ENCODE results near the gene TMEM174. TPM values are rescaled to one million over a fixed set of nuclear protein-coding genes. Genes with fewer than 3 reads are reported as not detected.
A peak's percentile ranks its signal among the peaks of the same experiment; 100 is the strongest.

TMEM174 gene
- total RNA-seq, 1 donor from 2014 or later, result not detected

DNA sequence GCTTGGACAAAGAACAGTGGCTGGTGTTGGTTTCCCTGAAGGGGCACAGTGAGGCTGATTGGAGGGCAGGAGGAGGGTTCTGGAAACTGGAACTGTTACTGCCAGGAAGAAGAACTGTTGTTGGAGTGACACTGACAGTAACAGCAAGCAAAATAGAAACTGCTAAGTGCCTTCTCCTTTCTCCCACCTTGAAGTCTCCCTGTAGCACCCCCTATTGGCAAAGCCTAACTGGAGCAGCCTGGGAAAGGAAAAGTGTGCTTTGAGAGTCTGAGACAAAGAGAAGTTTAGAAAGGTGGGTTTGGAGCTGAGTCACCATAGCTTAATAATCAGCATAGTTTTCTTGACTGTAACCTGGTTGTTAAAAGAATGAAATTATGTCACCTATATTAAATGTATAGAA is 2.5 kb upstream of the TMEM174 start:
- no peaks in the 10 kb centered on the region for H3K36me3 Mint-ChIP-seq

DNA sequence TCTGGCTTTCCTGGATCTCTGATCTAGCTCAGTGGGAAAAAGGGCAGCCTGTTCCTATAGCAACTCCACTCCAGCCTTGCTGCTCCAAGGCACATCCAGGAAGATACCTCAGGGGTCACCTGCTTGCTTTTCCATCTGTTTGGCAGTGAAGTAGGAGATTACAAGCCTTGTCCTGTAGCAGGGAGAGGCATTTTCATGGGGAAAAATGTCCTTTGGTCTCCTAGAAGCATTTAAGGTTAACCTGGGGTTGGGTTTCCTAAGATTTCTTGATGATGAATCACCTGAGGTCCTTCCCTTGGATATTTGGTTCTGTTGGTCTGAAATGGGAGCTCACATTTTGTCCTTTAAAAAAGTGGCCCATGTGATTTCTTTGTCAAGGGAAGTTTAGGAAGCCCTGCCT is 1.5 kb upstream of the TMEM174 start:
- TF ChIP-seq, protein P1, sequence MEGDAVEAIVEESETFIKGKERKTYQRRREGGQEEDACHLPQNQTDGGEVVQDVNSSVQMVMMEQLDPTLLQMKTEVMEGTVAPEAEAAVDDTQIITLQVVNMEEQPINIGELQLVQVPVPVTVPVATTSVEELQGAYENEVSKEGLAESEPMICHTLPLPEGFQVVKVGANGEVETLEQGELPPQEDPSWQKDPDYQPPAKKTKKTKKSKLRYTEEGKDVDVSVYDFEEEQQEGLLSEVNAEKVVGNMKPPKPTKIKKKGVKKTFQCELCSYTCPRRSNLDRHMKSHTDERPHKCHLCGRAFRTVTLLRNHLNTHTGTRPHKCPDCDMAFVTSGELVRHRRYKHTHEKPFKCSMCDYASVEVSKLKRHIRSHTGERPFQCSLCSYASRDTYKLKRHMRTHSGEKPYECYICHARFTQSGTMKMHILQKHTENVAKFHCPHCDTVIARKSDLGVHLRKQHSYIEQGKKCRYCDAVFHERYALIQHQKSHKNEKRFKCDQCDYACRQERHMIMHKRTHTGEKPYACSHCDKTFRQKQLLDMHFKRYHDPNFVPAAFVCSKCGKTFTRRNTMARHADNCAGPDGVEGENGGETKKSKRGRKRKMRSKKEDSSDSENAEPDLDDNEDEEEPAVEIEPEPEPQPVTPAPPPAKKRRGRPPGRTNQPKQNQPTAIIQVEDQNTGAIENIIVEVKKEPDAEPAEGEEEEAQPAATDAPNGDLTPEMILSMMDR (conservative IDR thresholded peaks at IDR 0.05), result no peak
- Mint-ChIP-seq H3K36me3 (no peaks in the 10 kb centered on the region), H3K27me3 (peaks cover 18% of the 10 kb centered on the region), H3K4me1 (ENCODE audit: unreplicated experiment) (no peaks in the 10 kb centered on the region), H3K9me3 (no peaks in the 10 kb centered on the region), H3K4me3 (no peak overlapping the region), H3K27ac (no peak overlapping the region)
- DNase-seq (ENCODE audit: extremely low spot score, unreplicated experiment), result no peak

More for the DNA sequence above, 2.5 kb upstream of the TMEM174 start:
- peaks cover 28% of the 10 kb centered on the region for H3K27me3 Mint-ChIP-seq
- H3K27ac Mint-ChIP-seq, result no peak overlapping the region
- no peaks in the 10 kb centered on the region for H3K9me3 Mint-ChIP-seq
- no peaks in the 10 kb centered on the region for H3K4me1 Mint-ChIP-seq (ENCODE audit: unreplicated experiment)
- no peak for DNase-seq (ENCODE audit: extremely low spot score, unreplicated experiment)
- H3K4me3 Mint-ChIP-seq, result no peak overlapping the region
- TF ChIP-seq, protein P1 (conservative IDR thresholded peaks at IDR 0.05), result peak; percentile 52

DNA sequence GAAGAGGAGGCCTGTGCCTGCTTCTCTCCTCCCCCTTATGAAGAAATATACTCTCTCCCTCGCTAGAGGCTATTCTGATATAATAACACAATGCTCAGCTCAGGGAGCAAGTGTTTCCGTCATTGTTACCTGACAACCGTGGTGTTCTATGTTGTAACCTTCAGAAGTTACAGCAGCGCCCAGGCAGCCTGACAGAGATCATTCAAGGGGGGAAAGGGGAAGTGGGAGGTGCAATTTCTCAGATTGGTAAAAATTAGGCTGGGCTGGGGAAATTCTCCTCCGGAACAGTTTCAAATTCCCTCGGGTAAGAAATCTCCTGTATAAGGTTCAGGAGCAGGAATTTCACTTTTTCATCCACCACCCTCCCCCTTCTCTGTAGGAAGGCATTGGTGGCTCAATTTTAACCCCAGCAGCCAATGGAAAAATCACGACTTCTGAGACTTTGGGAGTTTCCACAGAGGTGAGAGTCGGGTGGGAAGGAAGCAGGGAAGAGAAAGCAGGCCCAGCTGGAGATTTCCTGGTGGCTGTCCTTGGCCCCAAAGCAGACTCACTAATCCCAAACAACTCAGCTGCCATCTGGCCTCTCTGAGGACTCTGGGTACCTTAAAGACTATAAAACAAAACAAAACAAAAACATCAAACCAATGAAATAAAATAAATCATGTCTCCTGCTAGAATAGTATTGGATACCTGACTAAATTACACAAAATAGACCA is 1.3 kb downstream of the TMEM174 start:
- Mint-ChIP-seq H3K36me3 (no peaks in the 10 kb centered on the region), H3K9me3 (no peaks in the 10 kb centered on the region), H3K4me1 (ENCODE audit: unreplicated experiment) (no peaks in the 10 kb centered on the region), H3K4me3 (no peak overlapping the region), H3K27me3 (peaks cover 17% of the 10 kb centered on the region), H3K27ac (no peak overlapping the region)
- TF ChIP-seq, protein P1 (conservative IDR thresholded peaks at IDR 0.05), result no peak
- DNase-seq (ENCODE audit: extremely low spot score, unreplicated experiment), result no peak

DNA sequence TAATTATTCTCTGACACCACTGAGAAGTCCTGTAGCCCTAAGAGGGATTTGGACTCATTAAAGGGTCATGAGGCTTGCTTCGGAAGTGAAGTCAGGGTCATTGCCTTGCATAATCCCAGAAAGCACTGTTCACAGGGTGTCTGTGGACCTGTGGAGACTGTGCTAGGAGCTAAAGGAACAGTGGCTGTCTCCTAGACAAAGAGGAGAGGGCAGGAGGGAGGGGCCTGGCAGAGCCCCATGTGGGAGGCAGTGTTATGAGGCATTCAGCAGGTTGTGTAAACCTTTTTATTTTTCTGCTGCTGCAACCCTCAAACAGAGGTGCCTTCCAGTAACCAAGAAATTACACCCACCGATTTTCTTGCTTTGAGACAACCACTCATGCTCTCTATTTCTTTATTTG is 3.3 kb downstream of the TMEM174 start:
- Mint-ChIP-seq H3K4me3 (no peak overlapping the region), H3K27ac (no peak overlapping the region), H3K9me3 (no peaks in the 10 kb centered on the region), H3K4me1 (ENCODE audit: unreplicated experiment) (no peaks in the 10 kb centered on the region), H3K27me3 (peaks cover 22% of the 10 kb centered on the region), H3K36me3 (no peaks in the 10 kb centered on the region)
- TF ChIP-seq, protein P1 (conservative IDR thresholded peaks at IDR 0.05), result no peak
- no peak for DNase-seq (ENCODE audit: extremely low spot score, unreplicated experiment)

DNA sequence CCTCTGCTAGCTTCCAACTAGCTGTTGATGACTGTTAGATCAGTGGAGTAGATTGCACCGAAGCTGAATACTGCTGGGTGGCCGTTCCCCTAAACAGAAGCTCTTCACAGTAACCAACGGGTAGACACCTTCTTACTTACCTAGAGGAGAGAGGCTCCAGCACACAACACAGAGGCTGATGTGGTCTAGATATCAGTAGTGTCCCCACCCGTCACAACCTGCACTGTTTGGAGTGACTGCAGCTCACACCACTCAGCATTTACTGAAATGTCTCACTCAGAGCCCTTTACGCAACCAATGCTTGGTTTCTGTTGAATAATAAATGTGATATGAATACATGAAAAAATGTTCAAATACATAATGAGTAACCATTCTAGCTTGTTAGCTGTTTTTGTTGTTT is 5.3 kb downstream of the TMEM174 start:
- H3K4me3 Mint-ChIP-seq, result no peak overlapping the region

More for the DNA sequence above, 5.3 kb downstream of the TMEM174 start:
- Mint-ChIP-seq H3K9me3 (no peaks in the 10 kb centered on the region), H3K27me3 (peaks cover 22% of the 10 kb centered on the region), H3K4me1 (ENCODE audit: unreplicated experiment) (peaks cover 3% of the 10 kb centered on the region), H3K27ac (no peak overlapping the region), H3K36me3 (no peaks in the 10 kb centered on the region)
- TF ChIP-seq, protein P1 (conservative IDR thresholded peaks at IDR 0.05), result no peak
- DNase-seq (ENCODE audit: extremely low spot score, unreplicated experiment), result no peak

Data from type B pancreatic cell (in vitro differentiated cells).